PFSK-1 (cell line): ENCODE results near the gene XRCC3.
A peak's percentile ranks its signal among the peaks of the same experiment; 100 is the strongest.

Experiments used
- FOXP2 ChIP-seq: optimal IDR thresholded peaks from 2 replicates; pipeline ENCODE3; 2011; ENCODE audit warnings: borderline replicate concordance, control low read depth, inconsistent platforms; ENCODE audit not compliant: insufficient read depth; ENCODE audit errors: extremely low read length, extremely low read depth
- POLR2AphosphoS5 ChIP-seq: IDR thresholded peaks from 2 replicates; pipeline ENCODE4 v1.6.1; 2012; ENCODE audit warnings: low read depth, mild to moderate bottlenecking, control low read depth, low read length, moderate library complexity
- REST ChIP-seq, 2 experiments: IDR thresholded peaks; 2 replicates each; pipeline versions ENCODE4 v1.6.1 to v1.8.0; 2011 to 2012; ENCODE audit warnings: low read depth in 2 of 2, low read length in 2 of 2, control low read depth in 1 of 2, inconsistent platforms in 1 of 2, mild to moderate bottlenecking in 1 of 2, moderate library complexity in 1 of 2; ENCODE audit not compliant: insufficient read depth in 1 of 2
- SIN3A ChIP-seq: IDR thresholded peaks from 2 replicates; pipeline ENCODE4 v1.6.1; 2012; ENCODE audit warnings: mild to moderate bottlenecking, low read length, moderate library complexity, borderline replicate concordance; ENCODE audit not compliant: insufficient read depth
- TAF1 ChIP-seq: IDR thresholded peaks from 2 replicates; pipeline ENCODE4 v1.6.1; 2012; ENCODE audit warnings: low read length, control low read depth, borderline replicate concordance; ENCODE audit not compliant: insufficient read depth

The XRCC3 gene

GRCh38 chr14:103742499-103743255 is 27.4 kb upstream of the XRCC3 start:
- TF ChIP-seq FOXP2 (no peak), SIN3A (no peak), REST (IDR thresholded peaks at IDR 0.05; ENCODE audit: insufficient read depth in 1 of 2, low read depth in 2 of 2, low read length in 2 of 2) (no peak), POLR2AphosphoS5 (no peak), TAF1 (no peak)

GRCh38 chr14:103741876-103742275 is 26.6 kb upstream of the XRCC3 start:
- TF ChIP-seq FOXP2 (no peak), SIN3A (no peak), REST (IDR thresholded peaks at IDR 0.05; ENCODE audit: insufficient read depth in 1 of 2, low read depth in 2 of 2, low read length in 2 of 2) (no peak), POLR2AphosphoS5 (no peak)

GRCh38 chr14:103740991-103741689 is 25.9 kb upstream of the XRCC3 start:
- TF ChIP-seq POLR2AphosphoS5 (no peak), REST (IDR thresholded peaks at IDR 0.05; ENCODE audit: insufficient read depth in 1 of 2, low read depth in 2 of 2, low read length in 2 of 2) (peak; percentile 68 to 81)

- TF ChIP-seq REST (IDR thresholded peaks at IDR 0.05; ENCODE audit: insufficient read depth in 1 of 2, low read depth in 2 of 2, low read length in 2 of 2) (no peak), FOXP2 (no peak), SIN3A (no peak), POLR2AphosphoS5 (no peak), TAF1 (no peak)
Observed at GRCh38 chr14:103739793-103740501, 24.7 kb upstream of the XRCC3 start.
